ENCODE data around the gene BRIP1.

DNA sequence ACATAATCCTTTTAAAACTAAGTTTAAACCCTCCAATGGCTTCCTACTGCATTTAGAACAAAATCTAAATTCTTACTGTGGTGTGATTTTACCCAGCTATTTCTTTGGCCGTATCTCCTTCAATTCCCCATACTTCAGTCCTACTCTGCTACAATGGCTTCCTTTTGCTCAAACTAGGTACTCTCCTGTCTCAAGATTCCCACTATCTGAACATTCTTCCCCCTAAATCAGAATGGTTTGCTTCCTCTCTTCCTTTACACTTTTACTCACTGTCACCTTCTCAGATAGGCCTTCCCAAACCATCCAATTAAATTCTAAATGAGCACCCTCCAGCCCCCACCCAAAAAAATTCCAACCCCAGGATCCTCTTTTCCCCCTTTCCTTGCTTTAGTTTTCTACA, 109.2 kb downstream of the BRIP1 start:
- TF ChIP-seq, protein P1, sequence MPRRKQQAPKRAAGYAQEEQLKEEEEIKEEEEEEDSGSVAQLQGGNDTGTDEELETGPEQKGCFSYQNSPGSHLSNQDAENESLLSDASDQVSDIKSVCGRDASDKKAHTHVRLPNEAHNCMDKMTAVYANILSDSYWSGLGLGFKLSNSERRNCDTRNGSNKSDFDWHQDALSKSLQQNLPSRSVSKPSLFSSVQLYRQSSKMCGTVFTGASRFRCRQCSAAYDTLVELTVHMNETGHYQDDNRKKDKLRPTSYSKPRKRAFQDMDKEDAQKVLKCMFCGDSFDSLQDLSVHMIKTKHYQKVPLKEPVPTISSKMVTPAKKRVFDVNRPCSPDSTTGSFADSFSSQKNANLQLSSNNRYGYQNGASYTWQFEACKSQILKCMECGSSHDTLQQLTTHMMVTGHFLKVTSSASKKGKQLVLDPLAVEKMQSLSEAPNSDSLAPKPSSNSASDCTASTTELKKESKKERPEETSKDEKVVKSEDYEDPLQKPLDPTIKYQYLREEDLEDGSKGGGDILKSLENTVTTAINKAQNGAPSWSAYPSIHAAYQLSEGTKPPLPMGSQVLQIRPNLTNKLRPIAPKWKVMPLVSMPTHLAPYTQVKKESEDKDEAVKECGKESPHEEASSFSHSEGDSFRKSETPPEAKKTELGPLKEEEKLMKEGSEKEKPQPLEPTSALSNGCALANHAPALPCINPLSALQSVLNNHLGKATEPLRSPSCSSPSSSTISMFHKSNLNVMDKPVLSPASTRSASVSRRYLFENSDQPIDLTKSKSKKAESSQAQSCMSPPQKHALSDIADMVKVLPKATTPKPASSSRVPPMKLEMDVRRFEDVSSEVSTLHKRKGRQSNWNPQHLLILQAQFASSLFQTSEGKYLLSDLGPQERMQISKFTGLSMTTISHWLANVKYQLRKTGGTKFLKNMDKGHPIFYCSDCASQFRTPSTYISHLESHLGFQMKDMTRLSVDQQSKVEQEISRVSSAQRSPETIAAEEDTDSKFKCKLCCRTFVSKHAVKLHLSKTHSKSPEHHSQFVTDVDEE (CRISPR knock-in tag; IDR thresholded peaks at IDR 0.05), result no peak
- TF ChIP-seq PATZ1 (CRISPR knock-in tag; IDR thresholded peaks at IDR 0.05; ENCODE audit: borderline replicate concordance) (no peak), ZFP3 (CRISPR knock-in tag; IDR thresholded peaks at IDR 0.05) (no peak), RARB (CRISPR knock-in tag; IDR thresholded peaks at IDR 0.05) (no peak), ZFP30 (CRISPR knock-in tag; IDR thresholded peaks at IDR 0.05) (no peak)
- TF ChIP-seq, protein P2, sequence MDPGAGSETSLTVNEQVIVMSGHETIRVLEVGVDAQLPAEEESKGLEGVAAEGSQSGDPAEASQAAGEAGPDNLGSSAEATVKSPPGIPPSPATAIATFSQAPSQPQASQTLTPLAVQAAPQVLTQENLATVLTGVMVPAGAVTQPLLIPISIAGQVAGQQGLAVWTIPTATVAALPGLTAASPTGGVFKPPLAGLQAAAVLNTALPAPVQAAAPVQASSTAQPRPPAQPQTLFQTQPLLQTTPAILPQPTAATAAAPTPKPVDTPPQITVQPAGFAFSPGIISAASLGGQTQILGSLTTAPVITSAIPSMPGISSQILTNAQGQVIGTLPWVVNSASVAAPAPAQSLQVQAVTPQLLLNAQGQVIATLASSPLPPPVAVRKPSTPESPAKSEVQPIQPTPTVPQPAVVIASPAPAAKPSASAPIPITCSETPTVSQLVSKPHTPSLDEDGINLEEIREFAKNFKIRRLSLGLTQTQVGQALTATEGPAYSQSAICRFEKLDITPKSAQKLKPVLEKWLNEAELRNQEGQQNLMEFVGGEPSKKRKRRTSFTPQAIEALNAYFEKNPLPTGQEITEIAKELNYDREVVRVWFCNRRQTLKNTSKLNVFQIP (CRISPR knock-in tag; IDR thresholded peaks at IDR 0.05; ENCODE audit: borderline replicate concordance, low read depth), result no peak

Measured in SK-N-SH treated with all-trans-retinoic acid at 6 μM for 48 hours (cell line).